Nucleus accumbens (tissue), 56 donors: Measurements from ENCODE around the gene ARNT2.

Source experiments
- DNase-seq, 56 donors: peaks; one replicate each; lab custom pipeline; 2025; lab: John Stamatoyannopoulos, UW

Gene ARNT2

GRCh38 chr15:80567721-80568157, 163.6 kb downstream of the ARNT2 start:
- DNase-seq: peak in 38 of 56 donors; percentile 4 to 77 (median 34)

- no peak for DNase-seq
Measured at GRCh38 chr15:80568298-80568697, 164.1 kb downstream of the ARNT2 start.

GRCh38 chr15:80568876-80569605, 164.9 kb downstream of the ARNT2 start:
- DNase-seq: no peak

- no peak for DNase-seq
Measured at GRCh38 chr15:80569656-80570055, 165.5 kb downstream of the ARNT2 start.

- DNase-seq: no peak
Measured at GRCh38 chr15:80570553-80570952, 166.4 kb downstream of the ARNT2 start.

- DNase-seq: no peak
Measured at GRCh38 chr15:80572337-80572736, 168.2 kb downstream of the ARNT2 start.

GRCh38 chr15:80573606-80574005, 169.4 kb downstream of the ARNT2 start:
- DNase-seq: no peak

GRCh38 chr15:80574590-80574989, 170.4 kb downstream of the ARNT2 start:
- no peak for DNase-seq

GRCh38 chr15:80576519-80577090, 172.4 kb downstream of the ARNT2 start:
- DNase-seq: no peak

- DNase-seq: no peak
Measured at GRCh38 chr15:80577552-80578205, 173.5 kb downstream of the ARNT2 start.

GRCh38 chr15:80578206-80578595, 174.0 kb downstream of the ARNT2 start:
- DNase-seq: no peak

GRCh38 chr15:80578871-80579270, 174.7 kb downstream of the ARNT2 start:
- DNase-seq: no peak

GRCh38 chr15:80579611-80580010, 175.4 kb downstream of the ARNT2 start:
- no peak for DNase-seq

GRCh38 chr15:80580106-80580505, 175.9 kb downstream of the ARNT2 start:
- DNase-seq: no peak

GRCh38 chr15:80580536-80581260, 176.5 kb downstream of the ARNT2 start:
- no peak for DNase-seq

GRCh38 chr15:80581976-80582375, 177.8 kb downstream of the ARNT2 start:
- peak in 8 of 56 donors; percentile 6 to 40 (median 16) for DNase-seq

- no peak for DNase-seq
Measured at GRCh38 chr15:80582816-80583423, 178.7 kb downstream of the ARNT2 start.

- no peak for DNase-seq
Measured at GRCh38 chr15:80584561-80584964, 180.4 kb downstream of the ARNT2 start.

GRCh38 chr15:80584973-80585525, 180.9 kb downstream of the ARNT2 start:
- DNase-seq: no peak

GRCh38 chr15:80585544-80586018, 181.4 kb downstream of the ARNT2 start:
- DNase-seq: peak in 7 of 56 donors; percentile 16 to 45 (median 20)
